Endothelial cell of umbilical vein (primary cell): ENCODE results near the gene C1QTNF5. TPM values are rescaled to one million over a fixed set of nuclear protein-coding genes. Genes with fewer than 3 reads are reported as not detected.

Experiments
- BruUV-seq: library from RNA; stranded (reverse); fragments of 400-500 nt; replicated peaks from 2 replicates; lab custom pipeline; 2021; lab: Mats Ljungman, UMichigan
- CTCF ChIA-PET: fragments of 300-600, 350-600 bp; sonication (Branson Sonifier 250); formaldehyde crosslinking; loops from one replicate; lab custom pipeline; 2021; ENCODE audit warnings: antibody characterized with exemption, inconsistent platforms; lab: Charles Lee
- POLR2A ChIA-PET: fragments of 300-600, 350-600 bp; sonication (Branson Sonifier 250); formaldehyde crosslinking; loops from one replicate; lab custom pipeline; 2021; ENCODE audit warnings: antibody characterized with exemption, inconsistent platforms; lab: Charles Lee
- DNase-seq: peaks from one replicate; pipeline ENCODE4 v3.0.0-alpha.2; 2011; ENCODE audit warnings: low read depth, low spot score
- FAIRE-seq: peaks from 2 replicates; lab custom pipeline; 2011; peaks lifted over from hg19 to GRCh38; lab: Jason Lieb, UNC
- H2AFZ ChIP-seq: 2 replicates; pipeline ENCODE4 v1.6.0; 2012; ENCODE audit warnings: low read depth, low read length, control low read depth, inconsistent platforms
- H3K27ac ChIP-seq: 2 replicates; pipeline ENCODE4 v1.5.1; 2011; ENCODE audit warnings: low read depth, mild to moderate bottlenecking, control low read depth, low read length, moderate library complexity; ENCODE audit not compliant: insufficient read depth
- H3K27me3 ChIP-seq, 2 experiments: 2 replicates each; pipeline versions ENCODE4 v1.6.0 to v1.6.1; 2011; ENCODE audit warnings: low read length in 2 of 2, mixed read lengths in 1 of 2; ENCODE audit not compliant: control insufficient read depth in 2 of 2, insufficient read depth in 2 of 2
- H3K36me3 ChIP-seq, 2 experiments: 2 replicates in 1 of 2; 3 replicates in 1 of 2; pipeline ENCODE4 v1.5.1; 2011; ENCODE audit warnings: low read length in 2 of 2, mild to moderate bottlenecking in 1 of 2, moderate library complexity in 1 of 2; ENCODE audit not compliant: control insufficient read depth in 2 of 2, insufficient read depth in 2 of 2; ENCODE audit errors: extremely low read depth in 1 of 2
- H3K4me1 ChIP-seq: 3 replicates; pipeline ENCODE4 v1.5.1; 2011; ENCODE audit warnings: mild to moderate bottlenecking, low read length; ENCODE audit not compliant: control insufficient read depth, insufficient read depth; ENCODE audit errors: extremely low read depth
- H3K4me2 ChIP-seq: 2 replicates; pipeline ENCODE4 v1.6.1; 2011; ENCODE audit warnings: low read length, control low read depth, mixed read lengths; ENCODE audit not compliant: insufficient read depth
- H3K4me3 ChIP-seq, 3 experiments: fragments of 200-600 bp in 1 of 3; sonication (generic), shearing (Covaris generic) in 1 of 3; replicated peaks in 1 of 3; 2 replicates each; pipeline ENCODE4 v1.5.1; 2011 to 2016; ENCODE audit warnings: control low read depth in 3 of 3, low read length in 3 of 3, mild to moderate bottlenecking in 2 of 3, inconsistent platforms in 1 of 3, low read depth in 1 of 3, moderate library complexity in 1 of 3; ENCODE audit not compliant: insufficient read depth in 1 of 3
- H3K79me2 ChIP-seq: 2 replicates; pipeline ENCODE4 v1.6.0; 2012; ENCODE audit warnings: low read length, inconsistent platforms; ENCODE audit not compliant: control insufficient read depth, insufficient read depth
- H3K9ac ChIP-seq: replicated peaks from 2 replicates; pipeline ENCODE3; 2011; ENCODE audit warnings: low read length, control low read depth; ENCODE audit not compliant: insufficient read depth; ENCODE audit errors: extremely low read depth
- H3K9me1 ChIP-seq: replicated peaks from 3 replicates; pipeline ENCODE4 v1.6.0; 2011; ENCODE audit warnings: mild to moderate bottlenecking, low read length; ENCODE audit not compliant: control insufficient read depth, insufficient read depth; ENCODE audit errors: extremely low read depth
- H3K9me3 ChIP-seq: replicated peaks from 2 replicates; pipeline ENCODE4 v1.5.1; 2012; ENCODE audit warnings: low read length, inconsistent platforms; ENCODE audit not compliant: control insufficient read depth, insufficient read depth
- H4K20me1 ChIP-seq: replicated peaks from 2 replicates; pipeline ENCODE3; 2011; ENCODE audit warnings: mild to moderate bottlenecking, low read length; ENCODE audit not compliant: control insufficient read depth, insufficient read depth; ENCODE audit errors: extremely low read depth
- EZH2 ChIP-seq: IDR thresholded peaks from 2 replicates; pipeline ENCODE4 v1.6.1; 2012; ENCODE audit warnings: borderline replicate concordance, low read depth, mild to moderate bottlenecking, moderate library complexity, low read length, inconsistent platforms; ENCODE audit not compliant: severe bottlenecking
- FOS ChIP-seq: IDR thresholded peaks from 2 replicates; pipeline ENCODE4 v1.6.1; 2011; ENCODE audit warnings: mild to moderate bottlenecking, low read length, moderate library complexity, borderline replicate concordance; ENCODE audit not compliant: insufficient read depth
- GATA2 ChIP-seq: IDR thresholded peaks from 2 replicates; pipeline ENCODE4 v1.7.0; 2011; ENCODE audit warnings: low read depth, mild to moderate bottlenecking, moderate library complexity, mixed read lengths, low read length; ENCODE audit not compliant: insufficient read length, insufficient read depth
- JUN ChIP-seq: IDR thresholded peaks from 2 replicates; pipeline ENCODE4 v1.6.1; 2011; ENCODE audit warnings: borderline replicate concordance, low read depth; ENCODE audit not compliant: insufficient read length, insufficient read depth
- MYC ChIP-seq: IDR thresholded peaks from one replicate; pipeline ENCODE4 v1.6.1; 2011; ENCODE audit warnings: mild to moderate bottlenecking, low read depth, low read length
- POLR2A ChIP-seq: IDR thresholded peaks from 2 replicates; pipeline ENCODE4 v1.6.1; 2012; ENCODE audit warnings: low read depth, mild to moderate bottlenecking, control low read depth, low read length
- POLR2AphosphoS5 ChIP-seq: IDR thresholded peaks from 2 replicates; pipeline ENCODE4 v1.6.1; 2012; ENCODE audit warnings: low read depth, mild to moderate bottlenecking, control low read depth, low read length, moderate library complexity; ENCODE audit not compliant: insufficient read depth
- dilution Hi-C: fragments of 300-500 bp; cut with MboI; formaldehyde crosslinking; loops from one replicate; pipeline ENCODE4 v1.15.0; 2019; ENCODE audit warnings: low sequenced_read_pairs; ENCODE audit not compliant: extremely low pct_ligation_motif_present
- intact Hi-C: fragments of 100-400 bp; cut with micrococcal nuclease; formaldehyde crosslinking; loops from one replicate; pipeline ENCODE4 v1.10.0; 2022
- polyA plus RNA-seq, 4 experiments: library from polyadenylated mRNA; depleted of rRNA in 3 of 4; stranded (reverse) in 3 of 4; unstranded in 1 of 4; fragments of >200 nt; gene quantifications; 2 replicates each; pipeline versions ENCODE4 v1.2.1 to v1.2.3, GENCODE V29; 2011 to 2012; ENCODE audit warnings: missing spikeins in 1 of 4
- total RNA-seq: library from RNA; stranded (reverse); gene quantifications from 2 replicates; pipeline ENCODE4 v1.2.3, GENCODE V29; 2021
- TF ChIP-seq, protein P1 (sequence below): IDR thresholded peaks from 2 replicates; pipeline ENCODE4 v1.6.1; 2011; ENCODE audit not compliant: insufficient read depth, insufficient read length

The C1QTNF5 gene
- total and polyA plus RNA-seq, 2 donors (not counting 3 experiments of a cell fraction or from before 2014, with no cell fraction given) = 126 to 201 TPM

DNA sequence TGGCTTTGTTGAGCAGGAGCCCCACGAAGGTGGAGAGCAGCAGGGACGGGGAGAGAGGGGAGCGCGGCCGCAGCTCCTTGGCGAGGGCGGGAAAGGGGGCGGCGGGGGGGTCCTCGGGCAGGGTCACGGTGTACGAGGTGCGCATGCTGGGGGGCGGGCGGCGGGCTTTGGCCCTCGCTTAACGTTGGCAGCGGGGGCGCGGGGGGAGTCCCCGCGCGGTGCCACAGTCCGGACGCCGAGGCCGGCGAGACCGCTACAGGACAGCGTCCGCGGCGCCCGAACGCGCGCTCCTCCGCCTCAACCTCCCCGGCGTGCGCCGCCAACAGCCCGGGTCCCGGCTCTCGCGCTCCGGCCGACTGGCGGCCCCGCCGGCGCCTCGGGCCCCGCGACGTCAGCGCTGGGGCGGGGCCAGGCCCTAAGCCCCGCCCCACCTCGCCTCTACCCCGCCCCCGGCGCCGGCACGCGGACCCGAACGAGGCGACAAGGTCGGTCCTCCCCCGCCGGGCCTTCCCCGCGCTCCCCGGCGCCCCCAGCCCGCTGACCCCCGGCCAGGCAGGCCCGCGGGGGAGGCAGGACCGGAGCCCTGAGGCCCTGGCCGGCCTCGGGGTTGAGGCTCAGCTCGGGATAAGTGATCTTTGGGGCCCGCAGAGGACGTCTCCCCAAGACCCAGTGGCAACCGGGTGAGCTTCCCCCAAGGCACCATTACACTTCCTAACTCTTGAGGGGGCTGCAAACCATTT, 23.3 kb upstream of the C1QTNF5 start:
- TF ChIP-seq MYC (no peak), EZH2 (no peak), POLR2A (no peak)
- TF ChIP-seq, protein P1, sequence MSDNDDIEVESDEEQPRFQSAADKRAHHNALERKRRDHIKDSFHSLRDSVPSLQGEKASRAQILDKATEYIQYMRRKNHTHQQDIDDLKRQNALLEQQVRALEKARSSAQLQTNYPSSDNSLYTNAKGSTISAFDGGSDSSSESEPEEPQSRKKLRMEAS = no peak
- no peak overlapping the region for H3K9ac ChIP-seq
- dilution Hi-C loops (no loop called here), intact Hi-C loops (no loop called here)
- no peaks in the 10 kb centered on the region for H3K79me2 ChIP-seq
- H3K4me1 ChIP-seq = no peaks in the 10 kb centered on the region
- no peaks in the 10 kb centered on the region for H3K9me1 ChIP-seq
- CTCF ChIA-PET = interaction anchor here (1.5 to 1.7 kb wide), 3 partner anchors 8 to 23 kb away, joined by 4 to 15 read pairs (median 10); partner anchors contain the start of gene C1QTNF5
- H3K27me3 ChIP-seq = peaks cover 12 to 20% of the 10 kb centered on the region in 2 experiments
- FAIRE-seq (no peak), DNase-seq (peak; percentile 39)
- no peaks in the 10 kb centered on the region for H3K36me3 ChIP-seq
- no TSS peak for BruUV-seq
- H3K4me2 ChIP-seq = no peak overlapping the region
- POLR2A ChIA-PET = no interaction called here
- H3K9me3 ChIP-seq = no peaks in the 10 kb centered on the region
- no peaks in the 10 kb centered on the region for H4K20me1 ChIP-seq
- peak overlapping the region in 1 of 3 experiments; percentile 33 for H3K4me3 ChIP-seq
- no peak overlapping the region for H3K27ac ChIP-seq
- peak overlapping the region; percentile 22 for H2AFZ ChIP-seq

DNA sequence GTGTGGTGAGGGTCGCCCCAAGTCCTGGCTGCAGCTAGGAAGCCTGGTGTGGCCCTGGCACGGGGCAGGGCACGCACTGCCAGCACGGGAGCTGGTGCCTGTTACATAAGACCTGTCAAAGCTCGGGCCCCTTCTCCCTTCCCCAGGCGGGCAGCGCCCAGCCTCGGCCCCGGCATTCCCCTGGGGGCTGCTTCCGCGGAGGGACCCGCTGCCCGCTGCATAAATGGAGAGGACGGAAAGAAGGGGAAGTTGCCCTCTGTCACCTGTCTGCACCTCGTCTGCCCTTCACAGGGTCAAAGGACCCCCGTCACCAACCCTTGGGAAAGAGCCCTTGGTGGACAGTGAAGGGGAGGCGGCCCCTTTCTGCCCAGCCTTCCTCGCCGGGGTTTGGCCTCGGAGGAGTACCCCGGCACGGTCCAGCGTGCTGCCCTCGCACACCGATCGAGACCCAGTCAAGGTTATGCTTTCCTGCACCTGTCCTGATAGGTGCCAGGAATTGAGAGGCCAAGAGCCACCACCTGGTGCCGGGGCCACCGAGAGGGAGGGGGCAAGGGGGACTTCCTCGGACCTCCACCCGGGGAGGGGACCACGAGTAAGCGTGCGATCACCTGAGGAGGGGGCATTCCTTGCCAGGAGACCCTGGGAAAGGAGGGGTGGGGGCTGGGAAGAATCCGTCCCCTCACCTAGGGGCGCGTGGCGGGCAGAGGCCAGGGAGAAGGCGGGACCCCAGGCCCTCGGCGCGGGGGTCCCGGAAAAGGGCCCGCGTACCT, 22.6 kb upstream of the C1QTNF5 start:
- no peak overlapping the region for H3K4me2 ChIP-seq
- no peak for TF ChIP-seq POLR2A
- TF ChIP-seq FOS = no peak
- TF ChIP-seq, protein P1 = no peak
- TF ChIP-seq MYC = no peak
- no peak for TF ChIP-seq POLR2AphosphoS5
- no peak for TF ChIP-seq GATA2
- no peak for TF ChIP-seq JUN
- no peak overlapping the region for H2AFZ ChIP-seq
- no peaks in the 10 kb centered on the region for H4K20me1 ChIP-seq
- no peak for FAIRE-seq
- H3K27ac ChIP-seq = no peak overlapping the region
- dilution Hi-C loops (no loop called here), intact Hi-C loops (no loop called here)
- no peaks in the 10 kb centered on the region for H3K9me3 ChIP-seq
- H3K27me3 ChIP-seq = peaks cover 12 to 20% of the 10 kb centered on the region in 2 experiments
- peak overlapping the region in 1 of 3 experiments; percentile 33 for H3K4me3 ChIP-seq
- CTCF ChIA-PET = interaction anchor here (1.2 to 2.8 kb wide), 4 partner anchors 8 to 25 kb away, joined by 6 to 21 read pairs (median 12); no protein-coding TSS in a partner anchor
- no peaks in the 10 kb centered on the region for H3K79me2 ChIP-seq
- no peak overlapping the region for H3K9ac ChIP-seq
- no peaks in the 10 kb centered on the region for H3K9me1 ChIP-seq
- no peaks in the 10 kb centered on the region for H3K36me3 ChIP-seq
- DNase-seq = no peak
- POLR2A ChIA-PET = no interaction called here
- H3K4me1 ChIP-seq = no peaks in the 10 kb centered on the region
- no TSS peak for BruUV-seq
